Occipital lobe (tissue), 2 donors: ENCODE results near the gene LRRC47. TPM values are rescaled to one million over a fixed set of nuclear protein-coding genes. Genes with fewer than 3 reads are reported as not detected.
"Not testable (repeated sequence)": the region's sequence is repeated elsewhere in the genome, so short reads cannot be mapped to it uniquely, and the experiment has no call there.

ENCODE experiments used
- DNase-seq: peaks from one replicate; lab custom pipeline; 2025; lab: John Stamatoyannopoulos, UW
- total RNA-seq: library from RNA; depleted of rRNA; stranded (reverse); fragments of >200 nt; gene quantifications from one replicate; pipeline ENCODE4 v1.2.3, GENCODE V29; 2014

LRRC47 gene
- total RNA-seq, 1 donor from 2014 or later, result 31.4 TPM

DNA sequence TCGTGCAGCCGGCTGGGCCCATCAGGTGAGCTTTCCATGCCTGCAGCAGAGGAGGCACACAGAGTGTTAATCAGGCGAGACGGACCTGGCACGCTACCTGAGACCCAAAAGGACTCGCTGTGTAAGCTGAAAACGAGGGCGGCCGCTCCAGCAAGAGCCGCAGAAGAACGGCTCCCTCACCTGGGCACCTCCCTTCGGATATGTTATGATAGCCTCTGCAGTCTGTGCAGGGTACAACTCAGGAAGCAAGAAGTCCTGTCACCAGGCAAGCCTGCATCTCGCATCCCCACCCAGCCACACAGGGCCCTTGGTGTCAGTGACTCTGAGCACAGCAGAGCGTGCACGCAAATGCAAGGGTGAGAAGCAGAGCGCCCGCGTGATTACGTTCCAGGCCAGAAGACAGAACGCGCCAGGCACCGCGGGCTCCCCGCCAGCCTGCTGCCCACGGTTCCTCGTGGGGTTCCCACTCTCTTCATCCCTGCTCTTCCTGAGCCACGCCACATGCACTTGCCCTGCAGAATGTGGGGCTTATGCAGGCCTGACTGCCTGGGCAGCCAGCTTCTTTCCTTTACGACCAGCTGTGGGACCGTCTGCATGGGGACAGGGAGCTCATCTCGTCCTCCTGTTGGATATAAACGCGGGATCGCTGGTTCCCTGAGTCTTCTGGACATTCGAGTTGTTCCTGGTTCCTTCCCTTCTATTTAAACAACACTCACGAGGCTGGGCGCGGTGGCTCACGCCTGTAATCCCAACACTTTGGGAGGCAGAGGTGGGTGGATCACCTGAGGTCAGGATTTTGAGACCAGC, 20.2 kb upstream of the LRRC47 start:
- no peak for DNase-seq

DNA sequence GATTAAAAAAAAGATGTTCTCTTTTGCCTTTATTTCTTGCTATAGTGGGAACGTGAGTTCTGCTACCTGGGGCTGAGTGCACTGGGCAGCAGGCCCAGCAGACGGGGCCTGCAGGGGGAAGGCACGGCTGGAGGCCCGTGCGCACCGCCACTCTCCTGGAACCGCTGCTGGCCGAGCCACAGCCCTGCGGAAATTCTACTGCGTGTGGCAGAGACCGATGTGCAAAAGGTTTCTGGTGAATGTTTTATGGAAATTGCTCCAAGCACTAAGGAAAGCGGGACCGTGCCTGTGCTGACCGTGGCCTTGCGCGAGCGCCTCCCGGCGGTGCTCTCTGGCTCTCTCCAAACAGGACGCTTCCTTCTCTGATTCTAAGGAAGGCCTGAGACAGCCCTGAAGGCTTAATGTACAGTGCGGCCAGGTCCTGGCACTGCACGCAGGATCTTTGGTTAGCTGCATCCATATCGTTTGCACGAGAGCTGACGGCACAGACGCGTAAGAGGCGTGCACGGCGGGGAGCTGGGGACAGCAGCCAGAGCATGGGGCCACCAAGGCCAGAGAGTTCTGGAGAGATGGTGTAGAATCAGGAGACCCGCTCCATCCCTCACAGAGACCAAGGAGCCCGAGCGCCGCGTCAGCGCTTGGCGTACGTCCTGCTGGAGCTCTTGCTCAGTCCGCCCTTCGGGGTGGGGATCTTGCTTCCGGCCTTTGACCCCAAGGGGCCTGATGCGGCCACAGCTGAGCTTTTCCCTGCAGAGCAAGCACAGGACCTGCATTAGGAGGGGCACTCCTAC, 18.7 kb upstream of the LRRC47 start:
- DNase-seq, result no peak

DNA sequence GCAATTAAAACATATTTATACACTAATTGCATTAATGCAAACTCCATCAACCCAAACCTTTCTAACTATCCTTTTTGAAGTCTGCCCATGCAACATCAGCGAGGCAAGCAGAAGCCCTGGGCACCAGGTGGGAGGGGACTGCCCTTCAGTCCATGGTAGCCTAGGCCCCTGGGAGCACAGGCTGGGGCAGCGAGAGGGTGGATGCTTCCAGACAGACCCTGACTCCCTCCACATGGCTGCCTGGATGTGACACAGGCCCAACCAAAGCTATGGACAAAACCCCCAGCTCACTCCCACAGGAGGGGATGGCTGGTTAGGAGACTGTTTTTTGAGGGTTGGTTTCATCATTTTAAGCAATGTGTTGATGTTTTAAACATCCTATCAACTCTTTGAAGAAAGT, 17.8 kb upstream of the LRRC47 start:
- no peak for DNase-seq

DNA sequence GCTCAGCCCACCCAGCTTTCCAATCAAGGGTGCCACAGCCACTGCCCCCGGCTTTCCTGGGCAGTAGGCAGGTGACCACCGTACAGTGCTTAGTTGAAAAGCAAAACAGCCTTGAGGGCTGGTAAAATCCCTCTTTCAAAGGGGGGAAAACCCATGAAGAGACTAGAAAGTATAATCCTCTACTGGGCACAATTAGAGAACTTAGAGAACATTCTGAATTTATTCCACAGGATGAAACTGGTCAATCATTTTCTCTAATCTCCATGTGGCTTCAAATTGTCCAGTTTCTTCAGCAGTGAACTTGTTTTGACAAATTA, 15.3 kb upstream of the LRRC47 start:
- no peak for DNase-seq

DNA sequence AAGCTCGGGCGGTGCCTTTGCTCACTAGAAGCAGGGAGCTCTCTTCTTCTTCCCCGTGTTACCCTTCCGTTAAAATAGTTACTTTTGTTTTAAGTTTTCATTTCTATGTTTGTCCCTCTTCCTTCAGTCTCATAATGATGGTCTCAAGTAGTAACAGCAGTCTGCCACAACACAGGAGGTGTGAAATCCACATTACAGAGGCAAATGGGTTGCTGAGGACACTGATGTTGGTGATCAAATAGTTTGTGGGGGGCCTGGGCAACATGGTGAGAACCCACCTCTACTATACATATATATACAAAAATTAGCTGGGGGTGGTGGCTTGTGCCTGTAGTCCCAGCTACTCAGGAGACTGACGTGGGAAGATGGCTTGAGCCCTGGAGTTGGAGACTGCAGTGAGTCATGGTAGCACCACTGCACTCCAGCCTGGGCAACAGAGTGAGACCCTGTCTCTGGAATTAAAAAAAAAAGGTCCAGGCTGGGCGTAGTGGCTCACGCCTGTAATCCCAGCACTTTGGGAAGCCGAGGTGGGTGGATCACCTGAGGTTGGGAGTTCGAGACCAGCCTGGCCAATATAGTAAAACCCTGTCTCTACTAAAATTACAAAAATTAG, 14.0 kb upstream of the LRRC47 start:
- DNase-seq, result not testable (repeated sequence)

DNA sequence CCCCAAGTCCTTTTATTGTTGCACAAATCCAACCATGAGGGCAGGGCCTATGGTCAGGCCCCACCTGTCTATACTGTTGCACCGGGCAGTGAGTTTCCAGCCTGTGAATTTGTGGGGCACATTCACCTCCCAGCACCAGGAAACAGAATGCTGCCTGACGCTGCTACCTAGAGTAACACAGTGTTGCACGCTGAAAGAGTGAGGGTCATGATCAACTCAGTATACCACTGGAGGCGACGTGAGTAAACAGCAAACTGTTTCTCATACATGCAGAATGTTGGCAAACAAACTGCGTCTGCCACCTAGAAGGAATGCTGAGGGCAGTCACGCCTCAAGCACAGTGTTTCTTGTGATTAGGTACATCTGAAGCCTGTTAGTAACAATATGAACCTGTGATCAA, 13.4 kb upstream of the LRRC47 start:
- DNase-seq, result no peak

DNA sequence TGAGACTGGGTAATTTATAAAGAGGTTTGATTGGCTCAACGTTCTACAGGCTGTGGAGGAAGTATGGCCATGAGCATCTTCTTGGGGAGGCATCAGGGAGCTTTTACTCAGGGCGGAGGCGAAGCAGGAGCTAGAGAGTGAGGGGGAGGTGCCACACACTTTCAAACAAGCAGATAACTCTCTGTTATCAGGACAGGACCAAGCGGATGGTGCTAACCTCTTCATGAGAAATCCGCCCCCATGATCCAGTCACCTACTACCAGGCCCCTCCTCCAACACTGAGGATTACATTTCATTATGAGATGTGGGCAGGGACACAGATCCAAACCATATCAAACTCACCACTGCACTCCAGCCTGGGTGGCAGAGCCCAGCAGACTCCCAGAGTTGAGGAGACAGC, 11.5 kb upstream of the LRRC47 start:
- DNase-seq, result no peak

DNA sequence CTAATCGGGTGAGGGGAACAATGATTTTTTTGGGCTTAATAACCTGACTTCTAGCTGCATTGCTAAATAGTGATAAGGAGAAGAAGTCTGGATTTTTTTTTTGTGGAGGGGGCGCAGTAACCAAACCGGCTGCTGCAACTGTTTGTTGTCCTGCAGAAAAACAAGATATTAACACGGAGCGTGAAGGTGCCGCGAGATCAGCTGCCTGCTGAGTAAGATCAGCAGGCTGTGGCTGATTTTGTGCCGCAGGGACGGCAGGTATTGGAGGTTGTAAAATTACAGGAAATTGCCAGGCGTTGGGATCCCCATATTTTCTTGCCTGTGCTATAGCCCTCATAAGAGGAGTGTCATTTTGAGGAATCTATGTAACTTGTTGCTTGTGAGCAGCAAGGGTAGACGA, 8.7 kb upstream of the LRRC47 start:
- DNase-seq, result no peak

DNA sequence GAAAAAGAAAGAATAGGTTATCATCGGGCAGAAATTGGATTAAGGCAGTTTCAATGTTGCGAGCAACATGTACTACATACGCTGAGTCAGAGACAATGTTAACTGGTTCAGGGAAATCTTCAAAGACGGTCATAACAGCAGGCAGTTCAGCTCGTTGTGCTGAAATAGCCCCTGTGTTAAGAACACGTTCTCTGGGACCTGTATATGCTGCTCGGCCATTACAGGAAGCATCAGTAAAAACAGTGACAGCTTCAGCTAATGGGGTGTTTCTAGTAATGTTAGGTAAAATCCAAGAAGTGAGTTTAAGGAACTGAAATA, 8.3 kb upstream of the LRRC47 start:
- not testable (repeated sequence) for DNase-seq

DNA sequence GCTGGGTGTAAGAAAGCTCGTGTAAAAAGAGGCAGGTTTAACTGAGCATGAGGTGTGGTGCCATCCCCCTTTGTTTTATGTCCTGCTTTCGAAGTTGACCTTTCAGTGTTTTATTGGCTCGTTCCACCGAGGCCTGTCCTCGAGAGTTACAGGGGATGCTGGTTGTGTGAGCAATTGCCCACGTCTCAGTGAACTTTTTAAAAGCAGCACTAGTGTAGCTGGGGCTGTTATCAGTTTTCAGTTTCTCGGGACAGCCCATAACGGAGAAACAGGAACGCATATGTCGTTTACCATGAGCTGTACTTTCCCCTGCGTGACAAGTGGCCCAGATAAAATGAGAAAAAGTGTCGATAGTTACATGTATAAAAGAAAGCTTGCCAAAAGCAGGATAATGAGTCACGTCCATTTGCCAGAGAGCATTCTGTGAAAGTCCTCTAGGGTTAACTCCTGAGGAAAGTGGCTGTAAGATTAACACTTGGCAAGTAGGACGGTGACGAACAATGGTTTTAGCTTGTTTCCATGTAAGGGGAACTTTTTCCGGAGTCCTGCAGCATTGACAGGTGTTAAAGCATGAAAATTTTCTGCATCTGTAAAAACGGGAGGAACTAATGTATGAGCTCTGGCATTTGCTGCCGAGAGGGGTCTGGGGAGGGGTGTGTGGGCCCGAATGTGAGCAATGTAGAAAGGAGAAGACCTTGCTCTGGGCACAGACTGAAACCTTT, 7.8 kb upstream of the LRRC47 start:
- DNase-seq, result no peak

DNA sequence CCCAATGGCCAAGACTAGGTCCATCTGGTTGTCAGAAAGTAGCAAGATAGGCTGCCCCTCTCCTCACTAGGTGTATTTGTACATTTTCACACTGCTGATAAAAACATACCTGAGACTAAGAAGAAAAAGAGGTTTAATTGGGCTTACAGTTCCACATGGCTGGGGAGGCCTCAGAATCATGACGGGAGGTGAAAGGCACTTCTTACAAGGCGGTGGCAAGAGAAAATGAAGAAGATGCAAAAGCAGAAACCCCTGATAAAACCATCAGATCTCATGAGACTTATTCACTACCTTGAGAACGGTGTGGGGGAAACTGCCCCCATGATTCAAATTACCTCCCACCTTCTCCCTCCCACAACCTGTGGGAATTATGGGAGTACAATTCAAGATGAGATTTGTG, 4.5 kb upstream of the LRRC47 start:
- DNase-seq, result not testable (repeated sequence)

DNA sequence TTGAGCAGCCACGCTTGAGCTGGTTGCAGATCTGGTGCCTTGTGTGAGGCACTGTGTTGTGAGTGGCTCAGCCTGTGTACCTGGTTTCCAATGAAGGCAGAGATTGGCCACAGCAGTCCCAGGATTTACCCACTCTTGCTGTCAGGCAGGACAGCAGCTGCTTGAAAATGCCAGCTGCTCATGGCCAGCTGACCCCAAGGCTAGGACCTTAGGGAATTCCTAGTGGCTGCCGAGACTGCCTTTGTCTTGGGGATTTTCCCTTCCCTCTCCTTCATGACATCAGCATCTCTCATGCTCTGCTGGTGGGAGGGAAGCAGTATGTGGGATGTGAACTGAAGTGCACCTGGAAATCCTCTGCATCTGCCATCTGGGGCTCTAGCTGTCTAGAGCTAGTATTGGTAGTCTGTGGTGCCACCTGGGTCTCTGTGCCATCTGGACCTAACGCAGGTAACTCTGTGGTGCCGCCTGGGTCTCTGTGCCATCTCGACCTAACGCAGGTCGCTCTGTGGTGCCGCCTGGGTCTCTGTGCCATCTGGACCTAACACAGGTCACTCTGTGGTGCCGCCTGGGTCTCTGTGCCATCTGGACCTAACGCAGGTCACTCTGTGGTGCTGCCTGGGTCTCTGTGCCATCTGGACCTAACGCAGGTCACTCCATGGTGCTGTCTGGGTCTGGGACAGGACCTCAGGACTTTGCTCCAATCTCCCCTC, 3.8 kb upstream of the LRRC47 start:
- no peak for DNase-seq

DNA sequence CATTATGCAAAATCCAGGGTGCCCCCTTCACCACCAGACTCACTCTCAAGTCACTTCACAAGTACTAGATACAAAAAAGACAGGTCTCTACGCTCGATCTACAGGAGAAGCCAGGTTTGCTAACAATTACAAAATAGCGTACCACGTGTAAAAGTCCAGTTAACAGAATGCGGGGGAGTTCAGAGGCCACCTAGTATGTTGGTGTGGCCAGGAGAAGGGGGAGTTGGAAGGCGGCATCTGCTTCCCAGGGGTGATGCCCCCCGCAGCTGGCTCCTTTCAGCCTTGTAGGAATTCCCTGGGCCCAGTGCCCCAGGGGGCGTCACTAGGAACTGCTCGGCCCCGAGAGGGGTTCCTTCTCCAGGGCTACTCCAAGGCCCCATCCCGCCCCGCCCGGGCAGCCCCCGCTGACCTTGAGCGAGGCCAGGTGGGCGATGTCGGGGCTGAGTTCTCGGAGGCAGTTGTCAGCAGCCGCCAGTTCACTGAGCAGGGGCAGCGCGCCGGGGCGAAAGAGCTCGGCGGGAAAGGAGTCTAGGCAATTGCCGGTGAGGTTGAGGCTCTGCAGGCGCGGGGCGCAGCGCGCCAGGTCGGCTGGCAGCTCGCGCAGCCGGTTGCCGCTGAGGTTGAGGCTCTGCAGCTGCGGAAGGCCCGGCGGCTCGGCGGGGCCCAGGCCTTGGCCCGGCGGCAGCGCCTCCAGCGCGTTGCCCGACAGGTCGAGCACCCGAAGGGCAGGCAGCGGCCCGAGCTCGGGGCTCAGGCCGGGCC, 664 bp downstream of the LRRC47 start:
- no peak for DNase-seq

DNA sequence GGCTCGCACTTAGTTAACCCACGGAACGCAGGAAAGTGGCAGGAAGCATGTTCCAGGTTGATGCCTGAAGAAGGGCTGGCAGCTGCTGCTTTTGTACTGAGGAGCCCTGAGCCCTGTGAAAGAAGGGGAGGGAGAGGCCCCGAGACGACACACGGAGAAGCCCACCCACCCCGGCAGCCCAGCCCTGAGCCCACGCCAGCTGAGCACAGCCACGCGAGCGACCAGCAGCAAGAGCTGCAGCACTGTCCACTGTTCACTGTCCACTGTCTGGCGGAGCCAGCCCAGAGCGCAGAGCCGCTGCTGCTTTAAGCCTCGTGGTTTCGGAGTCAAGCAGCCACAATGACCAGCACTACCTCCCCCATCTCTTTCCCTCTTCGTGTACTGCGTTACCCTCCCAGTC, 5.3 kb downstream of the LRRC47 start:
- DNase-seq, result no peak

DNA sequence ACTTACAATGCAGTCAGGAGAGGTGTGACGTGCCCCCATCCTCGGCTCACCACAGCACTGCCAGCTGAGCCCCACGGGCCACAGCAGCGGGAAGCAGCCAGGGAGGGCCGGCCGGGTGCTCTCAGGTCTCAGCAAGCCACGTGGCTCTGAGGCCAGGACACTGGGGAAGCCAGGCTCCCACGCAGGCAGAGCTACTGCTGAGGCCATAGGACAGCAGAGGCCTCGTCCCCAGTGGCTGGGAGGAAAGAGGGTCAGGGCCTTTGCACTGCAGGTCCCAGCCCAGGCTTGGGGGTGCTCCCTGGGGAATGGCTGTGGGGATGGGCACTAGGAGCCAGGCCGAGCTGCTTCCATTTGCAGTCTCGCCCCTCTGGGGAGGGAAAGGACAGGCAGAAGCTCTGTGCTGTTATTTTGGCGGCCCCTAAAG, 5.8 kb downstream of the LRRC47 start:
- DNase-seq, result no peak

DNA sequence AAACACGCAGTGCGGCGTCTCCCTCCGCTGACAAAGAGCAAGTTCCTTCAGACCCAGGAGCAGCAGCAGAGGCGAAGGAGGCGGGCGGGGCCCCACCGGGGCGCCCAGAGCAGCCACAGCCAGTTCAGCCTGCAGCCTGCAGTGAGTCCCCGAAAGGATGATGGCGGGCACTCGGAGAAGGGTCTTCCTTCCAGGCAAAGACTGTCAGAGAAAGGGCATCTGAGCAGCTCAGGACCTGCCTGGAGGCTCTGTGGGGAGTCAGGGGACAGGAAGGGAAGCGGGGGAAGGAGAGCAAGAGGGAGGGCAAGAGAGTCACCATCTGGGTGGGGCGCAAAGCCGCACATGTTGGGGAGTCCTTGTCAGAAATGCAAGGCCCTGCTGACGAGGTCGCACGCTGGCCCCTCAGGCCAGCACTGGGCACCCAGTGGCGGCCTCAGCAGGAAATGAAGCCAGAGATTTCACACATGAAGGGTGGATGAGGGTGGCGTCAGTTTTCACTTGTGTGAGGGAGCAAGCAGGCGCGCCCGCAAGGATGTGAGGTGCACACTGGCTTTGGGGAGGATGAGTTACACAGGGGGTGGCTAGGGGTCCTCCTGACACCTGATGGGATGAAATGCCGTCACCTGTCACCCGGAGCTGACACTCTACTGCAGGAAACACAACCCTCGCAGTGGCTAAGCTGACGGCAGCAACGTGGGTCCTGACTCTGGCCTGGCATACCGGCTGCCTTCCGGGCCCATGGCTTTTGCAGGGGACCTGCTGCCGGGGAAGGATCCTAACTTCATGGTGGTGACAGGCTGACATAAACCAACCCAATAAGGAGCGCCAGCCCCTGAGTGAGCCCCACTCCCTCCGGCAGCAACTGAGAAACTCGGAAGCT, 6.6 kb downstream of the LRRC47 start:
- DNase-seq, result no peak

DNA sequence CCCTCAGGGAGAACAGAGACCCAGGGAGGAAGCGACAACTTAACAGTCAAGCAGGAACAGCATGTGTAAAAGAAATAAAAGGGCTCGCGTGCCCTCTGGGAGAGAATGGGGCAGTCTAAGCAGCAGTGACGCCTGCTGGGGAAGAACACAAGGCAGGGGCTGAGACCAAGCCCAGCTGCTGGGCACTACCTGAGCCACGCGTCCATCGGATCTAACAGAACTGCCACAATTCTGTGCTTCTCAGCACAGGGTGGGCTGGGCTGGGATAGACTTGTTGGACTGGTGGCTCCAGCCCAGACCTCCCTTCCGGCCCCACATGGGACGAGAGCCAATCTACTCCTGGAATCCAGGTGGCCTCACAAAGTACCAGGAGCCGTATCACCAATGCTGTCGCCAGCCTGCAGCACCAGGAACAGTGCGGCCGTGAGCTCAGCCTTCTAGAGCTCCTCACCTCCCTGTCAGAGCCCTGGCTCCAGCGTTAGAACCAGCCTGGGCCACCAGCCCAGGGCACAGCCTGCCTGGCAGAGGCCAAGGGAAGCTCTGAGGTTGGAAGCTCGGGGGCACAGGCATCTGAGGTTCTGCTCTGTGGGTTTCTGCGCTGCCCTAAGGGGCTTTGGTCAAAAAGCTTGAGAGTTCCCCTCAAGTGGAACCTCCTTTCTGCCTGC, 7.4 kb downstream of the LRRC47 start:
- no peak for DNase-seq

DNA sequence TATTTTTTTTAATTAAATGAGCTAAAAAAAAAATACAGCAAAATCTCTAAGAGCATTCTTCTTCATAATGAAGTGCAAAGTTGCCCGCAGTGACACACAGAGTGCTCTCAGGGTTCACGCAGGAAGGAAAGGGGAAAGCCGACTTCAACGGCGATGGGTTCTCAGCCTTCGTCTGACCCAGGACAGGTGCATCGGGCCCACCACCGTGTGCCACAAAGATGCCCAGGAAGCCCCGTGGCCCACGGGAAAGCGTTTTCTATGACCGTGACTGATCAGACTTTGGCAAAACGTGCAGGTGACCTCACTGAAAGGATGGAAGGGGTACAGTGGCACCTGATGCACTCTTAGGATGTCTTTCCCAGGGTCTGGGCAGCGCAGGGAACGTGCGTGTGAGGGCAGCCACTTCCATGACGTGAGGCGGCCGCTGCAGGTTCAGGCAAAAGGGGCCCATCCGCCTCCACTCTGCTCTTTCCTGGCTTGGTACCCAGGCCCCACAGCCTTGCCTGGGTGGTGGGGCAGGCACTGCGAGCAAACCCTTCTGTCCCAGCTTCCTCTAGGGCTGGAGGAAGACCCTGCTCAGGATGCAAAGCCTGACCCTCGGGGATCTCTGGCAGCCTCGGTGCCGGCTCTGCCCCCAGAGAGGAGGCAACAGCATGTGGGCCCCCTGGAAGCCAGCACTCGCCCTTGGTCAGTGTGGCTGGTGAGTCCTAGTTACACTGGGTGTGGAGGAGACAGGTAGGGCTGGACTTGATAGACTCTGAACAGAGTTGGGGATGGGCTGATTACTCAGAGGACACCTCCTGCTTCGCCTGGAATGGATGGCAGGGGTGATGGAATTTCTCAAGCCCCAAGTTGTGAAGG, 8.3 kb downstream of the LRRC47 start:
- DNase-seq, result no peak
